ENCODE results near the gene NUDT14.

NUDT14 gene

GRCh38 chr14:105205673-105206208, 24.6 kb upstream of the NUDT14 start:
- Mint-ChIP-seq H3K27ac (no peak overlapping the region), H3K27me3 (no peaks in the 10 kb centered on the region), H3K4me1 (peaks cover 7% of the 10 kb centered on the region)

GRCh38 chr14:105204931-105205672, 24.0 kb upstream of the NUDT14 start:
- no peak overlapping the region for H3K4me3 Mint-ChIP-seq
- H3K4me1 Mint-ChIP-seq, result peaks cover 7% of the 10 kb centered on the region
- H3K36me3 Mint-ChIP-seq, result no peaks in the 10 kb centered on the region
- H3K27ac Mint-ChIP-seq, result no peak overlapping the region
- H3K27me3 Mint-ChIP-seq, result no peaks in the 10 kb centered on the region
- H3K9me3 Mint-ChIP-seq, result no peaks in the 10 kb centered on the region

More at GRCh38 chr14:105205673-105206208, 24.6 kb upstream of the NUDT14 start:
- H3K4me3 Mint-ChIP-seq, result no peak overlapping the region
- no peaks in the 10 kb centered on the region for H3K36me3 Mint-ChIP-seq
- no peaks in the 10 kb centered on the region for H3K9me3 Mint-ChIP-seq

GRCh38 chr14:105204206-105204930, 23.3 kb upstream of the NUDT14 start:
- no peak overlapping the region for H3K4me3 Mint-ChIP-seq
- no peaks in the 10 kb centered on the region for H3K36me3 Mint-ChIP-seq
- H3K9me3 Mint-ChIP-seq, result no peaks in the 10 kb centered on the region
- peaks cover 7% of the 10 kb centered on the region for H3K4me1 Mint-ChIP-seq
- no peak overlapping the region for H3K27ac Mint-ChIP-seq
- H3K27me3 Mint-ChIP-seq, result peaks cover 3% of the 10 kb centered on the region

GRCh38 chr14:105203701-105204100, 22.6 kb upstream of the NUDT14 start:
- peaks cover 5% of the 10 kb centered on the region for H3K27me3 Mint-ChIP-seq
- no peak overlapping the region for H3K4me3 Mint-ChIP-seq
- no peaks in the 10 kb centered on the region for H3K9me3 Mint-ChIP-seq
- no peak overlapping the region for H3K27ac Mint-ChIP-seq
- H3K36me3 Mint-ChIP-seq, result no peaks in the 10 kb centered on the region
- H3K4me1 Mint-ChIP-seq, result peaks cover 7% of the 10 kb centered on the region

DNA sequence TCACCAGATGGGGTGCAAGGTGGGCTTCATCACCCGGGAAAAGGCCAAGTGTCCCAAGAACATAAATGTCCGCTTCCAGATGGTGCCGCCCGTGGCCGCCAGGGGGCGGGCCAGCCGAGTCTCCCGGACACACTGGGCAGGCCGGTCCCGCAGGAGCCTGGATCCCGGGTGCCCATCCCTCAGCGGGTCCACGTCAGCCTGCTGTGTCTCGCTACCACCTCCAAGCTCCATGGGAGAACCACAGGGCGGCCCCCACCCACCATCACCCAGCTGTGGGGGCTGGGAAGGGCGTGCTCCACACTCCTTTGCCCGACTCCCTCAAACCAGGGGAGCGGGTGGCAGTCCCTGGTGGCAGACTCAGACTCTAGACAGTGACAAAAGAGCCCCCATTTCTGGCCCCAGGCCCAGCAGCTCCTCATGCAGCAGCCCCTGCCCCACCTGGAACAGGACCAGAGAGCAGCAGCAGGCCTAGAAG, 22.0 kb upstream of the NUDT14 start:
- Mint-ChIP-seq H3K9me3 (no peaks in the 10 kb centered on the region), H3K36me3 (no peaks in the 10 kb centered on the region), H3K27ac (no peak overlapping the region), H3K4me1 (peaks cover 7% of the 10 kb centered on the region), H3K4me3 (no peak overlapping the region), H3K27me3 (peaks cover 7% of the 10 kb centered on the region)

- Mint-ChIP-seq H3K9me3 (no peaks in the 10 kb centered on the region), H3K27me3 (peaks cover 9% of the 10 kb centered on the region), H3K4me1 (peaks cover 7% of the 10 kb centered on the region), H3K36me3 (no peaks in the 10 kb centered on the region), H3K4me3 (no peak overlapping the region), H3K27ac (no peak overlapping the region)
Measured at GRCh38 chr14:105201925-105202513, 20.9 kb upstream of the NUDT14 start.

DNA sequence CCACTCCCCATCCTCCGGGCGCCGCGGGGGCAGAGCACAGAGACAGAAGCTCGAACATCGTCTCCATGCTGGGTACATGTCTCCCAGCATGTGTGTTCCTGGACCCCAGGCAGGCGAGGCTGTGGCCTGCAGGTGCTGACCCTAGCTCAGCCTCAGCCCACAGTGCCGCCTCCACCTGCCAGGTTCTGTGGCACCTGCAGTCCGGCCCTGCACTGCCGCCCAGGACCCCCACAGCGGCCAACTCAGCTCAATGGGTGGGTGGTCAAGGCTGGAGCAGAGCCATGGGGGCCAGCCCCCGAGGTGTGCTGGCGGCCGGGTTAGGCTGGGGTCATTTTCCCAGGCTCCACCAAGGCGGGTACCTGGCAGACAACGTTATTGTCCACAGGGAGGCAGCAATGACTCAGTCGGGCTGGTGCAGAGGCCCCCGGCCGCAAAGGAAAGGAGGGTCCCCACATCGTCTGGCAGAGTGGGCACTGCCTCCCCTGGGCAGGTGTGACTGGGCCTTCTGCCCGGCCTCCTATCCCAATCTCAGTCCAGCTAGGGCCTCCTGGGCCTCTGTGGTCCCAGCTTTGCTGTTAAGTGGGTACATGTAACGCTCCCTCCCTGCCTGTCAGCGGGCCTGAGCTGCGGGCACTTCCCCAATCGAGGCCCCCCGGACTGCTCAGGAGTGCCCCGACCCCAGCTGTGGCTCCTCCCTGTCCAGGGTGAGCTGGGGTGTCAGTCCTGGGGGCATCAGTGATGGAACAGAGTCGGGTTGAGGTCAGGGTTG, 20.2 kb upstream of the NUDT14 start:
- peaks cover 7% of the 10 kb centered on the region for H3K4me1 Mint-ChIP-seq
- no peak overlapping the region for H3K27ac Mint-ChIP-seq
- no peak overlapping the region for H3K4me3 Mint-ChIP-seq
- H3K36me3 Mint-ChIP-seq, result no peaks in the 10 kb centered on the region
- peaks cover 9% of the 10 kb centered on the region for H3K27me3 Mint-ChIP-seq
- no peaks in the 10 kb centered on the region for H3K9me3 Mint-ChIP-seq

- Mint-ChIP-seq H3K9me3 (no peaks in the 10 kb centered on the region), H3K4me1 (peaks cover 10% of the 10 kb centered on the region), H3K27ac (no peak overlapping the region), H3K27me3 (peaks cover 9% of the 10 kb centered on the region), H3K4me3 (no peak overlapping the region), H3K36me3 (no peaks in the 10 kb centered on the region)
Measured at GRCh38 chr14:105200641-105201040, 19.5 kb upstream of the NUDT14 start.

GRCh38 chr14:105200074-105200473, 19.0 kb upstream of the NUDT14 start:
- peaks cover 14% of the 10 kb centered on the region for H3K4me1 Mint-ChIP-seq
- H3K36me3 Mint-ChIP-seq, result no peaks in the 10 kb centered on the region
- no peak overlapping the region for H3K4me3 Mint-ChIP-seq
- peaks cover 9% of the 10 kb centered on the region for H3K27me3 Mint-ChIP-seq
- no peaks in the 10 kb centered on the region for H3K9me3 Mint-ChIP-seq
- H3K27ac Mint-ChIP-seq, result no peak overlapping the region

- Mint-ChIP-seq H3K4me1 (peaks cover 21% of the 10 kb centered on the region), H3K27ac (no peak overlapping the region), H3K27me3 (peaks cover 13% of the 10 kb centered on the region)
Measured at GRCh38 chr14:105199093-105199492, 18.0 kb upstream of the NUDT14 start.

DNA sequence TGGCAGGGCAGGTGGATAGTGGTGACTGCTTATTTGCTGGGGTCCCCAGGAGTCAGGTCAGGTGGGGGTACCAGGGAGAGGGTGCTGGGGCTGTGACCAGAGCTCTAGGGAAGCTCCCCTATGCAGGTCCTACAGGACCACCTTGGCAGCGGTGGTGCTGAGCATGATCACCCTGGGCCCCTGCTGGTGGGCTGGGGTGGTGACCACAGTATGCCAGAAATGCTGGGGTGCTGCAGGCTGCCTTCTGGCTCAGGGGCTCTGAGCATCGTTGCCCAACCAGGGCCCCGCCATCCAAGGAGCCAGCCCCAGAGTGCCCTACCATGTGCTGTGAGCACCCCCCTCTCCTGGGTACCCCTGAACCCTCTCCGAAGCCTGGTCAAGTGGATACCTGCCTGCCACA, 17.5 kb upstream of the NUDT14 start:
- Mint-ChIP-seq H3K27me3 (peaks cover 13% of the 10 kb centered on the region), H3K36me3 (no peaks in the 10 kb centered on the region), H3K9me3 (no peaks in the 10 kb centered on the region), H3K27ac (no peak overlapping the region), H3K4me1 (peaks cover 26% of the 10 kb centered on the region), H3K4me3 (no peak overlapping the region)

More at GRCh38 chr14:105199093-105199492, 18.0 kb upstream of the NUDT14 start:
- no peaks in the 10 kb centered on the region for H3K36me3 Mint-ChIP-seq
- H3K9me3 Mint-ChIP-seq, result no peaks in the 10 kb centered on the region
- H3K4me3 Mint-ChIP-seq, result no peak overlapping the region

DNA sequence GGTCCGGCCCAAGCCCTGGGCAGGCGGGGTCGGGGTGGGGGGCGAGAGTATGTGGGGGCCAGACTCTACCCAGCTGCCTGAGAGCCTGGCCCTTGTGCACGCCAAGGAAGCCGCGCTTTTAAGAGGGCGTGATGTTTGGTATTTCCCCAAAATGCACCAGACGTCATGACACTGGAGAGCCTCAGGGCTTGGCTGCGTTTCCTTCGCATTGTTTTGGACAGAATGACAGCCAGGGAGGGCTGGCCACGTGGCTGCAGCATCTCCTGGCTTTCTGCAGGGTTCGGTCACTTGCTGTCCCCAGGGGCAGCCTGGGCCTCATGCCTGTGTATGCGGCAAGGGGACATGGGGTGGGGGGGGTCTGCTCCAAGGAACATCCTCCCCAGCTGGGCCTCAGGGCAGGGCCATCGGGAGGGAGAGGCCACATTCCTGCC, 16.1 kb upstream of the NUDT14 start:
- Mint-ChIP-seq H3K27me3 (peaks cover 13% of the 10 kb centered on the region), H3K36me3 (no peaks in the 10 kb centered on the region), H3K27ac (no peak overlapping the region), H3K4me3 (no peak overlapping the region), H3K9me3 (no peaks in the 10 kb centered on the region), H3K4me1 (peaks cover 26% of the 10 kb centered on the region)

GRCh38 chr14:105196265-105196960, 15.3 kb upstream of the NUDT14 start:
- no peaks in the 10 kb centered on the region for H3K36me3 Mint-ChIP-seq
- no peaks in the 10 kb centered on the region for H3K9me3 Mint-ChIP-seq
- no peak overlapping the region for H3K4me3 Mint-ChIP-seq
- H3K27ac Mint-ChIP-seq, result no peak overlapping the region
- H3K4me1 Mint-ChIP-seq, result peaks cover 19% of the 10 kb centered on the region
- H3K27me3 Mint-ChIP-seq, result peaks cover 13% of the 10 kb centered on the region

DNA sequence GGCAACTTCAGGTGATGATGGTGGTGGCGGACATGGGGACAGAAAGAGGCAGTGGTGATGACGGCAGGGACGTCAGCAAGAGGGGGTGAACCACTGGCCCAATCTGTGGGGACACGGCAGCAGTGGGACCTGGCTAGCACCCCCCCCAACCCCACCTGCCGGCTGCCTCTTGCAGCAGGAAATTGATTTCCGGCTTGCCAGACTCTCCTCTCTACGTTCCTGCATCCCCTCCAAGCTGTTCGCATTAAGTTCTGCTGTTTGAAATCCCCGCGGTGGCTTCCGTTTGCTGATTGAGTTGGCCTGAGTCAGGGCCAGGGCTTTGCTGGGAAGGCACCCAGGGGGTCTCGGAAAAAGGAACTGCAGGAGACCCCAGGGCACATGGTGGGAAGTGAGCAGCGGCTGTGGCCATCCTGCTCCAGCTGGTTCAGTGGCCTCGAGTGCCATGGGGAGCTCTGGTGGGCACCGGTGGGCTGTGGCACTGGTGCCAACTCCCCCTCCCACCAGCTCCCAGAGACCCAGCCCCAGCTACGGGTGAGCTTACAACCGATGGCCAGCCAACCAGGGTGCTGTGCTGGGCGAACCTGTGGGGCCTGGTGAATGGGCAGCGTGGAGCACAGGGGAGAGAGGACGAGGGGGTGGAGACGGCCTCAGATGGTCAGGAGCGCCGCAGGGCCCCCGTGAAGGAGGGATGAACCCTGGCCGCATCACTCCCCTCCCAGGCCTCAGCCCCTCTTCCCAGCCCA, 14.6 kb upstream of the NUDT14 start:
- Mint-ChIP-seq H3K27me3 (peaks cover 13% of the 10 kb centered on the region), H3K27ac (no peak overlapping the region), H3K4me3 (peak overlapping the region; percentile 5), H3K9me3 (no peaks in the 10 kb centered on the region), H3K4me1 (peaks cover 19% of the 10 kb centered on the region), H3K36me3 (no peaks in the 10 kb centered on the region)

Measured in activated naive CD4-positive, alpha-beta T cell treated with anti-CD3 and anti-CD28 coated beads, Interleukin-2, amount 50 U/mL, for 24 hours (primary cell).